GM12864 (cell line): Measurements from ENCODE around the gene TBP.
"Not testable (repeated sequence)": the region's sequence is repeated elsewhere in the genome, so short reads cannot be mapped to it uniquely, and the experiment has no call there.

Experiments used
- DNase-seq: peaks from one replicate; pipeline ENCODE4 v3.0.0-alpha.2; 2011; ENCODE audit warnings: low read depth
- H3K4me3 ChIP-seq: 2 replicates; pipeline ENCODE4 v1.5.1; 2011; ENCODE audit warnings: mild to moderate bottlenecking, low read depth, low read length, control low read depth
- CTCF ChIP-seq: IDR thresholded peaks from 2 replicates; pipeline ENCODE4 v1.5.1; 2011; ENCODE audit warnings: low read depth, mild to moderate bottlenecking, moderate library complexity, low read length, control low read depth, inconsistent platforms; ENCODE audit errors: missing control alignments

Gene TBP

GRCh38 chr6:170605574-170606259, 51.5 kb downstream of the TBP start:
- no peak for TF ChIP-seq CTCF
- DNase-seq, result no peak

GRCh38 chr6:170609225-170609624, 55.1 kb downstream of the TBP start:
- DNase-seq, H3K4me3 ChIP-seq: not testable (repeated sequence)

More at GRCh38 chr6:170605574-170606259, 51.5 kb downstream of the TBP start:
- no peak overlapping the region for H3K4me3 ChIP-seq

- not testable (repeated sequence) for DNase-seq, H3K4me3 ChIP-seq
Measured at GRCh38 chr6:170612256-170612804, 58.2 kb downstream of the TBP start.

GRCh38 chr6:170616020-170616554, 61.9 kb downstream of the TBP start:
- H3K4me3 ChIP-seq, DNase-seq: not testable (repeated sequence)
